Activated T-cell treated with anti-CD3 and anti-CD28 coated beads, Interleukin-2, amount 50 U/mL, for 48 hours (primary cell): Measurements from ENCODE around the gene SLC9A4.
A peak's percentile ranks its signal among the peaks of the same experiment; 100 is the strongest.

Experiments
- DNase-seq, 2 experiments: peaks; one replicate each; pipeline ENCODE4 v3.0.0-alpha.2; 2020

SLC9A4 gene

GRCh38 chr2:102473020-102473419 is at the start of gene SLC9A4:
SLC9A4 (plus strand) TSS chr2:102473226; CDS start chr2:102473760, 534 bp downstream.
- DNase-seq: peak; percentile 71 to 72

DNA sequence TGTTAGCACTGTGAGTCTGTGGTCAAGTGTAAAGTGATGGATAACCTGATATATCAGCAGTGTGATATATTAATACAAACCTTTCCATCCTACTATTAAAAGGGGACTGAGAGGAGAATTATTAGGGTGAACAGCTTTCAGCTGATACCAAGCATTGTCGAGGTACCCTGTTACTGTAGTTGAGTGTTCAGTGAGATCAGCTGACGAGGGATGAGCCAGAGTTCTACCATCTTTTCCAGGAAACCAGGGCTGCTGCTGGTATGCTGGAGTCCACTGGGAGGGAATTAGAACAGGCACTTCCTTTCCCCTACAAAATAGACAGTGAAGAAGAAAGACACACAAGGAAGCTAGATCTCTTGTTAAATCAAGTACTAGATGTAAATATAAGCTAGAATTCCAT is 49.7 kb upstream of the SLC9A4 start:
- DNase-seq: no peak

DNA sequence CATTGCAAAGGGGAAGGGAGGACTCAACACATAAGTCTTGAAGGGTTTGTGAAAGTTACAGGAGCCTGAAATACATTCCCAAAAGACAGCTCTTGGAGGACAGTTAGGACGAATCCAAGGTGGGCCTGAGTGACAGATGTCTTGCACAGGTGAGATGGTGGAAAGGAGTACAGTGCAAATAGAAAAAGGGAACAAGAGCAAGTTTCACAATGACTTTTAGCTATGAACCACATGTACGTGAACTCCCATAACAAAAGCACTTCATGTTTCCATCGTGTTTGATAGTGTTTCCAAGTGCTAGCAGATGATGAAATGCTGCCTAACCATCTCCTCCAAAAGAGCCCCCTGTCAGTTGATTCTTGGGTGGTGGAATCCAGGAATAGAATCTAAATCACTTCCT is 48.3 kb upstream of the SLC9A4 start:
- DNase-seq: no peak

DNA sequence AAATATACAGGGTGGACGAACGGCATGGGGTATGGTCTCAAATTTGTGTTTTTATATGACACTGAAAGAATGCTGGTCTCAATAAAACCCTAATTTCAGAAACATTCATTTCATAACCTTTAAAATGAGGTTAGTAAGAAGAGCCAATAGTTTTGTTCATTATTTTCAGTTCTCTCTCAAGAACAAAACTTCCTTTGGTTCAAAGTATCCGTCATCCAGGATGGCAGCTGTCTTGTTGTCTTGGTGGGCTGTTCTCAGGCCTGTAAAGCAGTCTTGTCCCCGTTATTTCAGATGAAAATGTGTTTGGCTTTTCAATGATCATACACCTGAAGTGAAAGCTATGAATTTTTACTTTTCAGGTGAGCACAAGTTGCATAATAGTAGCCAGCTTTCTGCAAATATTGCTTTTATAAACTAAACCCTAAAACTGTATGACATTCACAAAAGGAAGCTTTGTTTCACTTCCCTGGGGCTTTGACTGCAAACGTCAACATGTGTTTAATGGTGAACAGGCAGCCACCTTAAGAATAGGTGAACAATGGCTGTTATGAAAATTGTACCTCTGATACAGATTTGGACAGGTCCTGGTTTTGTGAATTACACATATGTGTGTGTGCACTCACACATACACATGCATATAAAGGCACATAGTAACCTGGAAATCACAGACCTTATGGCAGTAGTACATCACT is 47.4 kb upstream of the SLC9A4 start:
- no peak for DNase-seq

DNA sequence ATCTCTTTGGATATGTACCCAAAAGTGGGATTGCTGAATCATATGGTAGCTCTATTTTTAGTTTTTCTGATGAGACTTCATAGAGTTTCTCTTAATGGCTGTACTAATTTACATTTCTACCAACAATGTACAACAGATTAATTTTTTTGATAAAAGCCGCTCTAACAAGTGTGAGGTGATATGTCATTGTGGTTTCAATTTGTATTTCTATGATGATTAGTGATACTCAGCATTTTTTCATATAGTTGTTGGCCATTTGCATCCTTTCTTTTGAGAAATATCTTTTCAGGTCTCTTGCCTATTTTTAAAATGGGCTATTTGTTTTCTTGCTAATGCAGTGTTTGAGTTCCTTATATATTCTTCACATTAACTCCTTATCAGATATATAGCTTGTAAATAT is 45.8 kb upstream of the SLC9A4 start:
- no peak for DNase-seq

GRCh38 chr2:102428573-102428972 is 44.5 kb upstream of the SLC9A4 start:
- DNase-seq: no peak

- no peak for DNase-seq
Measured at GRCh38 chr2:102432386-102432785, 40.6 kb upstream of the SLC9A4 start.

- DNase-seq: no peak
Measured at GRCh38 chr2:102433973-102434654, 38.9 kb upstream of the SLC9A4 start.

DNA sequence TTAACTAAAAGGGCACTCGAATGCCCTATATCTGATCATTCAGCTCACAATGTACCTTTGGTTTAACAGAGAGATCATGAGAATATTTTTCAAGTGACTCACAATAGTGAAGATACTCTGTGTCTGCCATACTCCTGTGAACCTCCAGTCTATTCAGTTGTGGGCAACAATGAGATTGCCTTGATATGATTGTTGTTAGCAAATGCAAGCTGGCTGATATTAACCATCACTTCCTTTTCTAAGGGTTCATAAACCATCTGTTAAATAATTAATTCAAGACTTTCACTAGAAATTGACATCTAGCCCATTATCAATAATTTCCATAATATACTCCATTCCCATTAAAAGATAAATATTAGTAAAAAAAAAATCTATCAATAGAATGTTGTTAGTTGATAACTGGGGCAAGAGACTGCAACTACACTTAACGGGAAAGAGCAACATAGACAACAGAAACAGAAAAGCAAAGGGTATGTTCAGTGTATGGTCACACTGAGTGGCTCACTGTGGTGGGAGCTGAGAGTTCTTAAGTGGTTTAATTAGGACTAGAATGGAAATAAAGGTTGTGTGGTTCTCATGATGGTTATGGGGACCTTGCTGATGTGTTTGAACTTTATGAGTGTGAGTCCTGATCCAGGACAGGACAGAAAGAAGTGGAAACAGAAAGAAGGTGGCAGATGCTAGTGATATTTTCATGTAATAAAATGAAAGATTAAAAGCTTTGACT is 38.2 kb upstream of the SLC9A4 start:
- DNase-seq: no peak

DNA sequence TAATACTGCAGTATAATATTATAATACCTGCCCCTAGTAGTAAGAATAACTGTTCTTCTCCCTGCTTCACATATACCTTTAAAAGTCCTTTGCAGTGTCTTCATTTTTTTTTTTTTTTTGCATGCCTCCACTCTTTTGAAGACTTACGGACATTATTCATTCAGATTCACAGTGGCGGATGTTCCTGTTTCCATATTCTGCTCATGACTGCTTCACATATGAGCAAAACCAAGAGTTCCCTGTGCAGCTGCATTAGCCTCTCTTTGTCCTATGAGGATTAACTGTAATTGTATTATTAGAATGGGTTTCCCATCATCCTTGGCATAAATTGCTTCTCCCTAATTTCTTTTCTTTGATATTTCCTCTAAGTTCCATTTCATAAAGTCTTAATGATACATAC is 37.3 kb upstream of the SLC9A4 start:
- DNase-seq: no peak

DNA sequence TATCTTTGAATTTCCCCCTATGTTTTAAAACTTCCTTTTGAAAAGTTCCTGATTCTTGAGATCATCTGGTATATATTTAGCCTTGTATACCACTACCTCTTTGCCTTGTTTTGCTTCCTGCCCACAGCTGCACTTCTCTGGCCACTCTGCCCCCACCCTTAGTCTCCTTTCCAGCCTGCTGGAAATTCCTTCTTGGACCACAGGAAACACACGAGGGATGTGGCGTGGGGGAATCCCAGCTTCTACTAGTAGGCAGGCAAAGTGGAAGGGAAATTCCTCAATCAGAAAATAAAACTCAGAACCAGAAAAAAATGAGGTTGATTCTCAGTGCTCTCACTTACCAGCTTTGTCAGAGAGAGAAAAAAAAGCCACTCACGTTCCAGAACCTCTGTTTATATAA is 36.7 kb upstream of the SLC9A4 start:
- peak; percentile 33 to 40 for DNase-seq

- DNase-seq: no peak
Measured at GRCh38 chr2:102437122-102437521, 35.9 kb upstream of the SLC9A4 start.

DNA sequence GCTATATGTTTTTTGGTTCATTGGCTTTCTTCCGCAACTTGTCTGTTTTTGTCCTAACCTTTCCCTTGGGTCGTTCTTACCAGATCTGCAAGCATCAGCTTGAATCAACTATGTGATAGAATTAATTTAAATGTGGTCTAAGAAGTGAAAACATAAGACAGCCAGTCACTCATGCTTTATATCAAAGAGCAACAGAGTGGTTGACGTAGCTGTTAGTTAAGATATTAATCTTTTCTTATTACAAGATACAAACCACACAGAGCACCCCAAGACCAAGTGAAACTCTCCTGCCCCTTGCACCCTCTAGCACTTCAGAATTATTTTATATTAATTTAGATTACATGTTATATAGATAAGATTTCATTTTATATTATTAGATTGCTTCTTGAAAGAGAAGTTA is 34.9 kb upstream of the SLC9A4 start:
- DNase-seq: no peak

DNA sequence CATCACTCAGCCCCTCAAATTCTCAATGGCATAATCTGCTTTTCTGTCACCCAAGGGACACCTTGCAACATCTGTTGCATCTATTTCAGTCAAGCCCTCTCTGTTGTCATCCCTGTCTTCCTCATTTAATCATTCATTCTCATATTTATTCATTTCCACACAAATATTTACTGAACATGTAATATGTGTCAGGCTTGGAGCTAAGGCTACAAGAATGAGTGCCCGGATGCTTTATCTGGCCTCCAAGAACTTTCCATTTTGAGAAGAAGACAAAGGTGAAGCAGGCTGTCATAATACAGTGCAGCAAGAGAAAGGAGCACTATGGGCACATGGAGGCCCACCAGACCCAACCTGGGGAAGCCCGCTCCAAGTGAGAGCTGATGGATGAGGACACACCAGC is 34.4 kb upstream of the SLC9A4 start:
- DNase-seq: no peak

GRCh38 chr2:102439065-102439695 is 33.8 kb upstream of the SLC9A4 start:
- DNase-seq: no peak

DNA sequence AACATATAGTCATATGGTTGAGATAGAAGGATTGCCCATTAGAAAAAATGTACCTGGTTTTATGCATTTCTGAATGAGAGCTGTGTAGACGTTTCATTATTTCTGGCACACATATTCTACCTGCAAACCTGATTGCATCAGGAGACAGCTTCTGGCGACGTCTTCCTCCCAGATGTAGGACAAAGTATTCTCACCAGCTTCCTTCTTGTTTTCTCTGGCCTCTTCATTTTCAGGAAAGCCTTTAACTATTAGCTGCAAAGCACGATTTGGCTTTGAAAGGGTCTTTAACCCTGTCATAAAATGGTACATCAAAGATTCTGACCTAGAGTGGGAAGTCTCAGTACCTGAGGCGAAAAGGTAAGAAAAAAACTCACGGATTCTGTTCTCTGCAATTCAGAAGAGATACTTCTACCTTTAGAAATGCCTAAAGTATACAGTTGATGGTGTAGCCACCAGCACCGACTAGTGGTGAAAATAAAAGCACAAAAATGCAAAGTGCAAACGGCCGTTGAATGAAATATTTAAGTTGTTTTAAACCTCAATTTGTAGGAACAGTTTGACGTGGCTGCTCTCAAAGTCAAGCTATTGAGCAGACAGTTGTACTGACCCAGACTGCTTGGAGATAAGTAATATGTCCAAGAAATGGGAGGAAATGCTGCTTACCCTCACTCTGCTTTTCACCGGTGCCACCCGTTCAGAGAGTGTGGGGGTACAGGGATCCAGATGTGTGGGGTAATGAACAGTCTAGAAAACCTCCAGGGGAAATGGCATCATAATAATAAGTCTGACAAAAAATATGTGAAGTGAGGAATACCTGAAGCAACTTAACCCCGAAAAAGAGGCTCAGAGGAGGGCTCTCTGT is 29.8 kb upstream of the SLC9A4 start:
- DNase-seq: peak; percentile 47 to 54

GRCh38 chr2:102444233-102444632 is 28.8 kb upstream of the SLC9A4 start:
- no peak for DNase-seq

- DNase-seq: no peak
Measured at GRCh38 chr2:102446936-102447335, 26.1 kb upstream of the SLC9A4 start.

DNA sequence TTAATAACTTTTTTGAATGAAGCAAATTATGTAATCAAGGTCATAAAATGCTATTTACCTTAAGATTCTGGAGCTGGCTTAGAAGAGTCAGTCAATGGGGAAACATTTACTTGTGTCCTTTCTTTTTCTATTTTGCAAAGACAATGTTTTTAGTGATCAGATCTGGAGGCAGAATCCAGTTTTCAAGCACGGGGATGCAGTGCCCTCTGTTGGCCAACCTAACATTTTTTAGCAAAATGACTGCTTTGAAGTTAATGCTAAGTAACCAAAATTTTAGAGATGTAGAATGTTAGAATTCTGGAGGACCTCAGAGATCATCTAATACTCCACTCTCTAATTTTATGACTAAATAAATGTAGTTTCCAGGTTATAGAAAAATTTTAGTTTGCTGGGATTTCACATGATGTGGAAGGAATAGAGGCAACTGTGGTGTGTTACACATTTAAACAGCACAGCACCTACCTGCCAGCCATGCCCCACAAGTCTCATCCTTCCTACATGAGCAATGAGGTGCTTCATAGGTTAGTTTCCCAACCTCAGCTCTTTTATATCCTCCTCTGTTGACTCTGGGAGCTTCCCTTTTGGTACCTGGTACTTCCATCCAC is 23.6 kb upstream of the SLC9A4 start:
- peak; percentile 75 to 79 for DNase-seq

GRCh38 chr2:102451968-102452367 is 21.1 kb upstream of the SLC9A4 start:
- DNase-seq: no peak

- no peak for DNase-seq
Measured at GRCh38 chr2:102453501-102453900, 19.5 kb upstream of the SLC9A4 start.

- DNase-seq: no peak
Measured at GRCh38 chr2:102455061-102455670, 17.9 kb upstream of the SLC9A4 start.
